A673 (cell line): Measurements from ENCODE around the gene RABGAP1L.

ENCODE experiments used
- EZH2 ChIP-seq: fragments of 200-600 bp; sonication (generic); IDR thresholded peaks from 2 replicates; pipeline ENCODE4 v1.6.1; 2017; ENCODE audit warnings: borderline replicate concordance, low read depth, mild to moderate bottlenecking, mixed read lengths, antibody characterized with exemption, low read length; ENCODE audit not compliant: poor library complexity, severe bottlenecking
- TF ChIP-seq, protein P1 (sequence below): fragments of 300-800, 200-600 bp; sonication (generic); conservative IDR thresholded peaks from 2 replicates; pipeline ENCODE4 v1.5.1; 2017; ENCODE audit warnings: low read depth, mild to moderate bottlenecking, antibody characterized with exemption, low read length, moderate library complexity, mixed read lengths

DNA sequence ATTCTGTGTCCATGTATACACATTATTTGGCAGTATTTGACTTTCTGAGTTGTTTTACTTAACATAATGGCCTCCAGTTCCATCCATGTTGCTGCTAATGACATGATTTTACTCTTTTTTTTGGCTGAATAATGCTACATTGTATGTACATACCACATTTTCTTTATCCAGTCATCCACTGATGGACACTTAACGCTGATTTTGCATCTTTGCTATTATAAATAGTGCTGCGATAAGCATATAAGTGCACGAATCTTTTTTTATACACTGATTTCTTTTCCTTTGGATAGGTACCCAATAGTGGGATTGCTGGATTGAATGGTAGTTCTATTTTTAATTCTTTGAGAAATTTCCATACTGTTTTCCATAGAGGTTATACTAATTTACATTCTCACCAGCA is 544.0 kb downstream of the RABGAP1L start:
- TF ChIP-seq, protein P1, sequence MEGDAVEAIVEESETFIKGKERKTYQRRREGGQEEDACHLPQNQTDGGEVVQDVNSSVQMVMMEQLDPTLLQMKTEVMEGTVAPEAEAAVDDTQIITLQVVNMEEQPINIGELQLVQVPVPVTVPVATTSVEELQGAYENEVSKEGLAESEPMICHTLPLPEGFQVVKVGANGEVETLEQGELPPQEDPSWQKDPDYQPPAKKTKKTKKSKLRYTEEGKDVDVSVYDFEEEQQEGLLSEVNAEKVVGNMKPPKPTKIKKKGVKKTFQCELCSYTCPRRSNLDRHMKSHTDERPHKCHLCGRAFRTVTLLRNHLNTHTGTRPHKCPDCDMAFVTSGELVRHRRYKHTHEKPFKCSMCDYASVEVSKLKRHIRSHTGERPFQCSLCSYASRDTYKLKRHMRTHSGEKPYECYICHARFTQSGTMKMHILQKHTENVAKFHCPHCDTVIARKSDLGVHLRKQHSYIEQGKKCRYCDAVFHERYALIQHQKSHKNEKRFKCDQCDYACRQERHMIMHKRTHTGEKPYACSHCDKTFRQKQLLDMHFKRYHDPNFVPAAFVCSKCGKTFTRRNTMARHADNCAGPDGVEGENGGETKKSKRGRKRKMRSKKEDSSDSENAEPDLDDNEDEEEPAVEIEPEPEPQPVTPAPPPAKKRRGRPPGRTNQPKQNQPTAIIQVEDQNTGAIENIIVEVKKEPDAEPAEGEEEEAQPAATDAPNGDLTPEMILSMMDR = no peak
- TF ChIP-seq EZH2 = no peak
